PFSK-1 (cell line): ENCODE results near the gene BCAS1.

Experiments
- FOXP2 ChIP-seq: optimal IDR thresholded peaks from 2 replicates; pipeline ENCODE3; 2011; ENCODE audit warnings: borderline replicate concordance, control low read depth, inconsistent platforms; ENCODE audit not compliant: insufficient read depth; ENCODE audit errors: extremely low read length, extremely low read depth
- POLR2AphosphoS5 ChIP-seq: IDR thresholded peaks from 2 replicates; pipeline ENCODE4 v1.6.1; 2012; ENCODE audit warnings: low read depth, mild to moderate bottlenecking, control low read depth, low read length, moderate library complexity
- REST ChIP-seq, 2 experiments: IDR thresholded peaks; 2 replicates each; pipeline versions ENCODE4 v1.6.1 to v1.8.0; 2011 to 2012; ENCODE audit warnings: low read depth in 2 of 2, low read length in 2 of 2, control low read depth in 1 of 2, inconsistent platforms in 1 of 2, mild to moderate bottlenecking in 1 of 2, moderate library complexity in 1 of 2; ENCODE audit not compliant: insufficient read depth in 1 of 2
- TAF1 ChIP-seq: IDR thresholded peaks from 2 replicates; pipeline ENCODE4 v1.6.1; 2012; ENCODE audit warnings: low read length, control low read depth, borderline replicate concordance; ENCODE audit not compliant: insufficient read depth

- TF ChIP-seq FOXP2 (no peak), POLR2AphosphoS5 (no peak), TAF1 (no peak), REST (IDR thresholded peaks at IDR 0.05; ENCODE audit: insufficient read depth in 1 of 2, low read depth in 2 of 2, low read length in 2 of 2) (no peak)
Observed at GRCh38 chr20:53916173-53916512, 154.3 kb downstream of the BCAS1 start.
